HCT116 (cell line): ENCODE results near the gene TBXT. TPM values are rescaled to one million over a fixed set of nuclear protein-coding genes. Genes with fewer than 3 reads are reported as not detected.

Experiments used
- ATAC-seq: fragments of 200-7000 bp; cut with Tn5 transposase; 2 replicates; pipeline ENCODE4 v1.9.1; 2020; ENCODE audit warnings: mild to moderate bottlenecking, moderate library complexity
- BruUV-seq: library from RNA; stranded (reverse); fragments of 400-500 nt; replicated peaks from 2 replicates; lab custom pipeline; 2021; lab: Mats Ljungman, UMichigan
- CTCF ChIA-PET: fragments of 300-600 bp; sonication (Branson Sonifier 250); formaldehyde crosslinking; loops from one replicate; lab custom pipeline; 2021; ENCODE audit warnings: antibody characterized with exemption; lab: Charles Lee
- POLR2A ChIA-PET: fragments of 300-600, 350-600 bp; sonication (Branson Sonifier 250); formaldehyde crosslinking; loops from one replicate; lab custom pipeline; 2021; ENCODE audit warnings: antibody characterized with exemption; lab: Charles Lee
- RAD21 ChIA-PET, 2 experiments: fragments of 300-600 bp; sonication (Branson Sonifier 250); formaldehyde crosslinking; loops; one replicate each; lab custom pipeline; 2023; ENCODE audit warnings: low total read pairs in 2 of 2; ENCODE audit not compliant: uncharacterized antibody in 2 of 2, unreplicated experiment in 2 of 2, low non-redundant PET in 1 of 2; lab: Charles Lee
- DNase-seq: peaks from one replicate; pipeline ENCODE4 v3.0.0-alpha.2; 2010; ENCODE audit warnings: low read depth, low spot score
- H2AFZ ChIP-seq: fragments of 200-600 bp; shearing (Covaris generic), sonication (generic); 2 replicates; pipeline ENCODE4 v1.6.1; 2017; ENCODE audit warnings: low read depth, mixed run types, mixed read lengths, antibody characterized with exemption, low read length; ENCODE audit not compliant: poor library complexity, severe bottlenecking
- H3K27ac ChIP-seq: 2 replicates; pipeline ENCODE4 v1.5.1; 2012; ENCODE audit warnings: low read depth, low read length
- H3K27me3 ChIP-seq: fragments of 200-600 bp; sonication (generic); 2 replicates; pipeline ENCODE4 v1.6.1; 2016; ENCODE audit warnings: mixed run types, low read length, mixed read lengths; ENCODE audit not compliant: insufficient read depth
- H3K36me3 ChIP-seq, 2 experiments: fragments of 200-500 bp in 1 of 2; fragments of 200-600 bp in 1 of 2; sonication (Bioruptor generic) in 1 of 2; sonication (generic) in 1 of 2; 2 replicates each; pipeline versions ENCODE4 v1.5.1 to v1.6.1; 2014 to 2016; ENCODE audit warnings: low read length in 2 of 2, inconsistent platforms in 1 of 2, mixed read lengths in 1 of 2, mixed run types in 1 of 2; ENCODE audit not compliant: insufficient read depth in 2 of 2, control insufficient read depth in 1 of 2
- H3K4me1 ChIP-seq, 2 experiments: fragments of 200-600 bp in 1 of 2; sonication (generic) in 1 of 2; 2 replicates each; pipeline versions ENCODE4 v1.5.1 to v1.6.1; 2012 to 2017; ENCODE audit warnings: low read length in 2 of 2, inconsistent platforms in 1 of 2, mild to moderate bottlenecking in 1 of 2, mixed read lengths in 1 of 2, mixed run types in 1 of 2, moderate library complexity in 1 of 2; ENCODE audit not compliant: insufficient read depth in 2 of 2, control insufficient read depth in 1 of 2
- H3K4me2 ChIP-seq: fragments of 200-600 bp; sonication (generic); 2 replicates; pipeline ENCODE4 v1.6.1; 2017; ENCODE audit warnings: mixed run types, low read length, mixed read lengths
- H3K4me3 ChIP-seq, 2 experiments: fragments of 200-600 bp in 1 of 2; sonication (generic) in 1 of 2; replicated peaks in 1 of 2; 2 replicates each; pipeline ENCODE4 v1.5.1; 2011 to 2016; ENCODE audit warnings: low read length in 2 of 2, control low read depth in 1 of 2, low read depth in 1 of 2, mild to moderate bottlenecking in 1 of 2, mixed read lengths in 1 of 2, mixed run types in 1 of 2
- H3K79me2 ChIP-seq: fragments of 200-600 bp; sonication (generic); 2 replicates; pipeline ENCODE4 v1.6.1; 2017; ENCODE audit warnings: mild to moderate bottlenecking, mixed run types, low read length, moderate library complexity, mixed read lengths; ENCODE audit not compliant: insufficient read depth
- H3K9ac ChIP-seq: fragments of 200-600 bp; sonication (generic); 2 replicates; pipeline ENCODE4 v1.6.1; 2016; ENCODE audit warnings: low read length, mixed read lengths
- H3K9me2 ChIP-seq: fragments of 200-600 bp; sonication (generic), shearing (Covaris generic); 2 replicates; pipeline ENCODE4 v1.6.1; 2017; ENCODE audit warnings: mixed run types, mild to moderate bottlenecking, moderate library complexity; ENCODE audit not compliant: insufficient read depth
- H3K9me3 ChIP-seq, 2 experiments: fragments of 200-500 bp in 1 of 2; fragments of 200-600 bp in 1 of 2; sonication (Bioruptor generic) in 1 of 2; sonication (generic) in 1 of 2; 2 replicates each; pipeline ENCODE4 v1.6.1; 2014 to 2017; ENCODE audit warnings: low read length in 2 of 2, mixed read lengths in 2 of 2, inconsistent platforms in 1 of 2, low read depth in 1 of 2, mild to moderate bottlenecking in 1 of 2, mixed run types in 1 of 2, moderate library complexity in 1 of 2; ENCODE audit not compliant: control insufficient read depth in 1 of 2, insufficient read depth in 1 of 2
- H4K20me1 ChIP-seq: fragments of 200-600 bp; sonication (generic), shearing (Covaris generic); 2 replicates; pipeline ENCODE4 v1.6.1; 2017; ENCODE audit warnings: mixed run types, mild to moderate bottlenecking, moderate library complexity; ENCODE audit not compliant: insufficient read depth
- CBX3 ChIP-seq: IDR thresholded peaks from 2 replicates; pipeline ENCODE4 v1.6.1; 2012; ENCODE audit warnings: low read depth
- CEBPB ChIP-seq: IDR thresholded peaks from 2 replicates; pipeline ENCODE4 v1.6.1; 2012; ENCODE audit warnings: low read depth
- EGR1 ChIP-seq: IDR thresholded peaks from 2 replicates; pipeline ENCODE4 v1.6.1; 2012; ENCODE audit warnings: low read depth
- ELF1 ChIP-seq: IDR thresholded peaks from 2 replicates; pipeline ENCODE4 v1.6.1; 2012; ENCODE audit warnings: low read depth, borderline replicate concordance
- EZH2 ChIP-seq: fragments of 200-600 bp; sonication (generic); IDR thresholded peaks from 2 replicates; pipeline ENCODE4 v1.6.1; 2017; ENCODE audit warnings: antibody characterized with exemption, mixed run types
- FOSL1 ChIP-seq: IDR thresholded peaks from 2 replicates; pipeline ENCODE4 v1.6.1; 2012; ENCODE audit warnings: low read depth
- JUND ChIP-seq: IDR thresholded peaks from 2 replicates; pipeline ENCODE4 v1.6.1; 2012
- POLR2A ChIP-seq: IDR thresholded peaks from 2 replicates; pipeline ENCODE4 v1.7.0; 2011; ENCODE audit warnings: borderline replicate concordance; ENCODE audit not compliant: insufficient read depth, insufficient read length; ENCODE audit errors: extremely low read depth
- RAD21 ChIP-seq: IDR thresholded peaks from 2 replicates; pipeline ENCODE4 v1.6.1; 2012; ENCODE audit warnings: low read depth, mild to moderate bottlenecking
- SRF ChIP-seq: IDR thresholded peaks from 2 replicates; pipeline ENCODE4 v1.6.1; 2012; ENCODE audit warnings: low read depth
- TCF7L2 ChIP-seq: IDR thresholded peaks from 2 replicates; pipeline ENCODE4 v1.7.0; 2011; ENCODE audit warnings: borderline replicate concordance, inconsistent platforms; ENCODE audit not compliant: insufficient read depth, insufficient read length; ENCODE audit errors: extremely low read depth
- YY1 ChIP-seq: IDR thresholded peaks from 2 replicates; pipeline ENCODE4 v1.6.1; 2011; ENCODE audit warnings: low read length, low read depth, moderate library complexity, mild to moderate bottlenecking; ENCODE audit not compliant: insufficient replicate concordance; ENCODE audit errors: extremely low read depth
- ZNF274 ChIP-seq: fragments of 200-500 bp; sonication (Bioruptor generic); IDR thresholded peaks from 2 replicates; pipeline ENCODE4 v1.6.1; 2014; ENCODE audit warnings: mild to moderate bottlenecking, low read depth, low read length, inconsistent platforms
- intact Hi-C: fragments of 100-400 bp; cut with micrococcal nuclease; formaldehyde crosslinking; loops from 2 replicates; pipeline ENCODE4 v1.10.0; 2022
- total RNA-seq: library from RNA; stranded (reverse); gene quantifications from one replicate; pipeline ENCODE4 v1.2.1, GENCODE V29; 2021; ENCODE audit not compliant: unreplicated experiment
- TF ChIP-seq, protein P1 (sequence below): IDR thresholded peaks from 2 replicates; pipeline ENCODE4 v1.6.1; 2012; ENCODE audit warnings: low read depth
- TF ChIP-seq, protein P2 (sequence below): IDR thresholded peaks from 2 replicates; pipeline ENCODE4 v1.6.1; 2011; ENCODE audit warnings: mild to moderate bottlenecking, low read length, moderate library complexity; ENCODE audit not compliant: insufficient replicate concordance; ENCODE audit errors: extremely low read depth
- TF ChIP-seq, protein P3 (sequence below): IDR thresholded peaks from 2 replicates; pipeline ENCODE4 v1.6.1; 2012

The TBXT gene
- total RNA-seq, 1 experiment from 2014 or later = not detected

DNA sequence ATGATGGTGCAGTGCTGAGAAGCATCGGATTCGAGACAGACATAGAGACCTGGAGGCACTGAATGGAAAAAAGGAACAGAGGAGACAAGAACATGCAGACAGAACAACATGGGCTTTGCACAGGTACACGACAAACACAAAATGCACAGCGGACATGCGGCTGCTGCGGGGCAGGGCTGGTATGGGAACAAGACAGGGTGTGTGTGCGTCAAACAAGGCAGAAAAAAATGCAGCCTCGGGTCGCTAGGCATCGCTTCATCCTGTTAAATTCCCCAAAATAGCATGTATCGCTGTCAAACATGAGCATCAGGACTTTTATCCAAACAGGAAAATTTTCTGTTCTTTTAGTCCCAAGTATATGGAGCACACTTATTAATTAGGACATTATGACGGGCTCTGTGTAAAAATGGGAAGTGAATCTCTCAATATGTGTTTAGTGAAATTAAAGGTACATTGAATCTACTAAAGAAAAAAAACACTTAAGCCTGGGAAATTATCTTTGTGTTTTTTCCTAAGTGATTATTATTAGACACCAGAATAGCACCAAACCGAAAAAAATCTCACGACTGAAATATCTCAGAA, 36.1 kb upstream of the TBXT start:
- Histone ChIP-seq H3K27ac (no peak overlapping the region), H4K20me1 (no peaks in the 10 kb centered on the region), H3K4me2 (no peak overlapping the region), H3K9ac (no peak overlapping the region), H3K4me3 (no peak overlapping the region), H3K79me2 (no peaks in the 10 kb centered on the region), H3K9me2 (no peaks in the 10 kb centered on the region), H2AFZ (no peak overlapping the region), H3K36me3 (no peaks in the 10 kb centered on the region)
- CTCF ChIA-PET = no interaction called here
- no peak for DNase-seq
- TF ChIP-seq CEBPB (no peak), ELF1 (no peak), FOSL1 (no peak), EZH2 (no peak), ZNF274 (no peak), JUND (no peak), SRF (no peak), RAD21 (no peak), EGR1 (no peak), TCF7L2 (no peak), POLR2A (no peak), CBX3 (no peak), YY1 (no peak)
- TF ChIP-seq, protein P1, sequence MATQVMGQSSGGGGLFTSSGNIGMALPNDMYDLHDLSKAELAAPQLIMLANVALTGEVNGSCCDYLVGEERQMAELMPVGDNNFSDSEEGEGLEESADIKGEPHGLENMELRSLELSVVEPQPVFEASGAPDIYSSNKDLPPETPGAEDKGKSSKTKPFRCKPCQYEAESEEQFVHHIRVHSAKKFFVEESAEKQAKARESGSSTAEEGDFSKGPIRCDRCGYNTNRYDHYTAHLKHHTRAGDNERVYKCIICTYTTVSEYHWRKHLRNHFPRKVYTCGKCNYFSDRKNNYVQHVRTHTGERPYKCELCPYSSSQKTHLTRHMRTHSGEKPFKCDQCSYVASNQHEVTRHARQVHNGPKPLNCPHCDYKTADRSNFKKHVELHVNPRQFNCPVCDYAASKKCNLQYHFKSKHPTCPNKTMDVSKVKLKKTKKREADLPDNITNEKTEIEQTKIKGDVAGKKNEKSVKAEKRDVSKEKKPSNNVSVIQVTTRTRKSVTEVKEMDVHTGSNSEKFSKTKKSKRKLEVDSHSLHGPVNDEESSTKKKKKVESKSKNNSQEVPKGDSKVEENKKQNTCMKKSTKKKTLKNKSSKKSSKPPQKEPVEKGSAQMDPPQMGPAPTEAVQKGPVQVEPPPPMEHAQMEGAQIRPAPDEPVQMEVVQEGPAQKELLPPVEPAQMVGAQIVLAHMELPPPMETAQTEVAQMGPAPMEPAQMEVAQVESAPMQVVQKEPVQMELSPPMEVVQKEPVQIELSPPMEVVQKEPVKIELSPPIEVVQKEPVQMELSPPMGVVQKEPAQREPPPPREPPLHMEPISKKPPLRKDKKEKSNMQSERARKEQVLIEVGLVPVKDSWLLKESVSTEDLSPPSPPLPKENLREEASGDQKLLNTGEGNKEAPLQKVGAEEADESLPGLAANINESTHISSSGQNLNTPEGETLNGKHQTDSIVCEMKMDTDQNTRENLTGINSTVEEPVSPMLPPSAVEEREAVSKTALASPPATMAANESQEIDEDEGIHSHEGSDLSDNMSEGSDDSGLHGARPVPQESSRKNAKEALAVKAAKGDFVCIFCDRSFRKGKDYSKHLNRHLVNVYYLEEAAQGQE = no peak
- TF ChIP-seq, protein P2, sequence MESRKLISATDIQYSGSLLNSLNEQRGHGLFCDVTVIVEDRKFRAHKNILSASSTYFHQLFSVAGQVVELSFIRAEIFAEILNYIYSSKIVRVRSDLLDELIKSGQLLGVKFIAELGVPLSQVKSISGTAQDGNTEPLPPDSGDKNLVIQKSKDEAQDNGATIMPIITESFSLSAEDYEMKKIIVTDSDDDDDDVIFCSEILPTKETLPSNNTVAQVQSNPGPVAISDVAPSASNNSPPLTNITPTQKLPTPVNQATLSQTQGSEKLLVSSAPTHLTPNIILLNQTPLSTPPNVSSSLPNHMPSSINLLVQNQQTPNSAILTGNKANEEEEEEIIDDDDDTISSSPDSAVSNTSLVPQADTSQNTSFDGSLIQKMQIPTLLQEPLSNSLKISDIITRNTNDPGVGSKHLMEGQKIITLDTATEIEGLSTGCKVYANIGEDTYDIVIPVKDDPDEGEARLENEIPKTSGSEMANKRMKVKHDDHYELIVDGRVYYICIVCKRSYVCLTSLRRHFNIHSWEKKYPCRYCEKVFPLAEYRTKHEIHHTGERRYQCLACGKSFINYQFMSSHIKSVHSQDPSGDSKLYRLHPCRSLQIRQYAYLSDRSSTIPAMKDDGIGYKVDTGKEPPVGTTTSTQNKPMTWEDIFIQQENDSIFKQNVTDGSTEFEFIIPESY = no peak
- TF ChIP-seq, protein P3, sequence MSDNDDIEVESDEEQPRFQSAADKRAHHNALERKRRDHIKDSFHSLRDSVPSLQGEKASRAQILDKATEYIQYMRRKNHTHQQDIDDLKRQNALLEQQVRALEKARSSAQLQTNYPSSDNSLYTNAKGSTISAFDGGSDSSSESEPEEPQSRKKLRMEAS = no peak
- TF ChIP-seq, all 23 proteins: peak for 0
- no peak for ATAC-seq
- POLR2A ChIA-PET = no interaction called here
- intact Hi-C loops = no loop called here
- RAD21 ChIA-PET = no interaction called here
- no TSS peak for BruUV-seq
- no peaks in the 10 kb centered on the region for H3K27me3 ChIP-seq
- no peaks in the 10 kb centered on the region for H3K9me3 ChIP-seq
- H3K4me1 ChIP-seq = 0 out of 4 replicates have a peak, but pooled peaks cover 0 to 4% of the 10 kb centered on the region in 2 experiments
